GM06990 (cell line): ENCODE data around the gene PCGF3.

ENCODE experiments used
- DNase-seq: peaks from one replicate; pipeline ENCODE4 v3.0.0-alpha.2; 2011; ENCODE audit not compliant: insufficient read length; ENCODE audit errors: extremely low read depth
- H3K27me3 ChIP-seq: replicated peaks from 2 replicates; pipeline ENCODE4 v1.6.0; 2011; ENCODE audit warnings: low read length; ENCODE audit not compliant: control insufficient read depth, insufficient read depth
- H3K36me3 ChIP-seq: 2 replicates; pipeline ENCODE4 v1.5.1; 2011; ENCODE audit warnings: low read length; ENCODE audit not compliant: control insufficient read depth, insufficient read depth
- H3K4me3 ChIP-seq: replicated peaks from 2 replicates; pipeline ENCODE4 v1.5.1; 2011; ENCODE audit warnings: low read depth, mild to moderate bottlenecking, control low read depth, low read length
- TF ChIP-seq, protein P1 (sequence below): IDR thresholded peaks from 2 replicates; pipeline ENCODE4 v1.5.1; 2011; ENCODE audit warnings: low read length, control low read depth, mild to moderate bottlenecking, inconsistent platforms; ENCODE audit not compliant: insufficient read depth, poor library complexity, severe bottlenecking

The PCGF3 gene

DNA sequence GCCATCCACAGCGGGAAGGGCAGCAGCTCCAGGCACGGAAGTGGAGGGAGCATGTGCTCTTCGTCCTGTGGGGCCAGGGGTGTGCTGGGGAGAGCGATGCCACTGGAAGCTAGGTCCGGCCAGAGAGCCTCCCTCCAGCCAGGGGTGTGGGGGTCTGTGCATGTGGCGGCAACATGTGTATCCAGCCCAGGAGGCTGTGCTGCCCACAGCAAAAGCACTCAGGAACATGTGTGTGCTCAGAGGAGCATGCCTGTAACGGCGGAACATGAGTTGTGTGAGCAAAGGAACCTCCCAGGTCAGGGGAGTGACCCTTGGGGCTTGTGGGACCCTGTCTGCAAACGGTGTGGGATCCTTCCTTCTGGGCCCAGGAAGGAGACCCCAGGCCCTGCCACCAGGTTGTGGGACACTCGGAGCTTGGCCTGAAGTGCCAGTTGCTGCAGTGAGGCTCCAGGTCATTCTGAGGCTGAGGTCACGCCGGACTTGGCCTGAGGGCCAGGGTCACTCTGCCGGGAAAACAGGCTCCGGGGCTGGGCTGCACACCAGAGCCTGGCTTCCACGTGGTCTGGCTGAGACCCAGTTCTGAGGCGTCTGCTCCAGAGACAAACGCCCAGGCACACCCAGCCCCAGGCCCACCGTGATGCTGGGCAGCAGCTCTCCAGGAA is 83.1 kb downstream of the PCGF3 start:
- Histone ChIP-seq H3K27me3 (no peaks in the 10 kb centered on the region; the same call in 1 of the 2 replicates), H3K36me3 (no peaks in the 10 kb centered on the region), H3K4me3 (no peak overlapping the region)
- TF ChIP-seq, protein P1, sequence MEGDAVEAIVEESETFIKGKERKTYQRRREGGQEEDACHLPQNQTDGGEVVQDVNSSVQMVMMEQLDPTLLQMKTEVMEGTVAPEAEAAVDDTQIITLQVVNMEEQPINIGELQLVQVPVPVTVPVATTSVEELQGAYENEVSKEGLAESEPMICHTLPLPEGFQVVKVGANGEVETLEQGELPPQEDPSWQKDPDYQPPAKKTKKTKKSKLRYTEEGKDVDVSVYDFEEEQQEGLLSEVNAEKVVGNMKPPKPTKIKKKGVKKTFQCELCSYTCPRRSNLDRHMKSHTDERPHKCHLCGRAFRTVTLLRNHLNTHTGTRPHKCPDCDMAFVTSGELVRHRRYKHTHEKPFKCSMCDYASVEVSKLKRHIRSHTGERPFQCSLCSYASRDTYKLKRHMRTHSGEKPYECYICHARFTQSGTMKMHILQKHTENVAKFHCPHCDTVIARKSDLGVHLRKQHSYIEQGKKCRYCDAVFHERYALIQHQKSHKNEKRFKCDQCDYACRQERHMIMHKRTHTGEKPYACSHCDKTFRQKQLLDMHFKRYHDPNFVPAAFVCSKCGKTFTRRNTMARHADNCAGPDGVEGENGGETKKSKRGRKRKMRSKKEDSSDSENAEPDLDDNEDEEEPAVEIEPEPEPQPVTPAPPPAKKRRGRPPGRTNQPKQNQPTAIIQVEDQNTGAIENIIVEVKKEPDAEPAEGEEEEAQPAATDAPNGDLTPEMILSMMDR: no peak
- no peak for DNase-seq

DNA sequence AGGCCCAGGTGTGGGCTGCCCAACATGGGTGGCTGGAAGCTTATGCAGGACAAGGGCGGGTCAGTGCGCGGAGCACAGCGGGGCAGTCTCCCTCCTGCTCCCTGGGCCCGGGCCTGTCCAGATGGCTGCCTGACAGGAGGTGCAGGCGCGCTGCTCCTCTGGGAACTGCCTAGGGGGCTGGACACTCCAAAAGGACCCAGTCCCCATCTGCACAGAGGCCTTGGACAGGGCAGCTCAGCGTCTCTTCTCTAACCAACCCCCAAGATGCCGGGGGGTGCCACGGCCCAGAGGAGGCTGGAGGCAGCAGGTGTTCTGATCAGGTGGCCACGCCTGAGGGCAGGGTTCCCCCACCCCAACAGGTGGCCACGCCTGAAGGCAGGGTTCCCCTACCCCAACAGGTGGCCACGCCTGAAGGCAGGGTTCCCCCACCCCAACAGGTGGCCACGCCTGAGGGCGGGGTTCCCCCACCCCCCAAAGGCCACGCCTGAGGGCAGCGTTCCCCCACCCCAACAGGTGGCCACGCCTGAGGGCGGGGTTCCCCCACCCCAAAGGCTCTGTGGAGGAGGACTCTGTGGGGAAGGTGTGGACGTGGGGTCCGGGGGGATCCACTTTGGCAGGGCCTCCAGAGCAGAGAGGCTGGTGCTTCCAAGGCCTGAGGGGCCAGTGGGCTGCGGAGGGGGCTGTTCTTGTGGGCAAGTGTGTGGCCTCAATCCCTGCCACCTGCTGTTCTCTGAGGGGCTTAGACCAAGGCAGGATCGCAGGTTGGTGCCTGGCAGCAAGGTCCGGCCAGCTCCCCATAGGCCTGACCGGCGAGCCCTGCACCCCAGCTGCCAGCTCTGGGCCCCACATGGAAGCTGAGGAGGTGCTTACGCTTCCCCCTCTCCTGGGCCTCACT is 84.2 kb downstream of the PCGF3 start:
- DNase-seq: no peak
- Histone ChIP-seq H3K27me3 (no peaks in the 10 kb centered on the region; the same call in 1 of the 2 replicates), H3K4me3 (no peak overlapping the region), H3K36me3 (no peaks in the 10 kb centered on the region)
- TF ChIP-seq, protein P1: no peak

DNA sequence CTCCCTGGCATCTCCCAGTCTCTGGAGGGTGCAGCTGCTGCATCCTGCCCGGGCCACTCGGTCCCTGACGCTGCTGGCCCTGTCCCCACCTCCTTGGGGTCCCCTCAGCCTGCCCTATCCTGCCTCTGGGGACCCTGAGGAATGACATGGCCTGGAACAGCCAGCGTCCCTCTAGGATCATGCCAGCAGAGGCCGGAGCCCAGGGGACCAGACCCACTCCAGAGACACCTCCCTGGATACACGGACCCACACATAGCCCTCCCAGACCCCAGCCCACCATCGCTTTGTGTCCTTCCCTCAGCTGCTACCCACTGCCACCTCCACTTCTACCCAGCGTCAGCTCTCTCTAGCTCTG is 84.8 kb downstream of the PCGF3 start:
- TF ChIP-seq, protein P1: no peak
- Histone ChIP-seq H3K36me3 (no peaks in the 10 kb centered on the region), H3K27me3 (no peaks in the 10 kb centered on the region; the same call in 1 of the 2 replicates), H3K4me3 (no peak overlapping the region)
- no peak for DNase-seq

DNA sequence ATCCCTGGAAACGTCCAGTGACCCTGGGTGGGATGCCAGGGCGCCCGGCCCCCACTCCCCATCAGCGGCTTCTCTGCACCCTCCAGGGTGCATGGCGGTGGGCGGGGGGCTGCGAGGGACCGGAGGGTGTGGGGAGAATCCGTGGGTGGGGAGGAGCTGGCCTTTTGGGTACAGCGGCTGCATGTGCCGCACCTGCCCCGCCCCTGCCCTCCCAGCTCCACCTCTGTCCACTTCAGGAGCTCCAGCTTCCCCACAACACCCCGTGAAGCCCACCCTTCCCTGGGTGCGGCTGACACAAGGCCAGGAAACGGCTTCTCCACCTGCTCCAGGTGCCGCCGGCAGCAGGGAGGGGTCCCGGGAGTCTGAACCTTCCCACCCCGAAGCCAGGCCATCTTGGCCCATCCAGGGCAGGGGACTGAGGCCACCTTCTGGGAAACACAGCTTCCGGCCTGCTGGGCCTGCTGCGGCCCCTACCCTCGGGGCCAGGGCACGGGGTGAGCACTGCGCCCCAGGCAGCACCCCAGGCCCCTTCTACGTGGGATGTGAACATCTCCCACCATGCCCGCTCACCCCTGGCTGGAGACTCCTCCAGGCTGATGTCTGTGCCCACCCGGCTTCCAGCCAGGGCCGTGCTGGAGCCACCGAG is 85.7 kb downstream of the PCGF3 start:
- DNase-seq: no peak
- no peaks in the 10 kb centered on the region; the same call in 1 of the 2 replicates for H3K27me3 ChIP-seq
- H3K36me3 ChIP-seq: no peaks in the 10 kb centered on the region
- no peak overlapping the region for H3K4me3 ChIP-seq
- TF ChIP-seq, protein P1: no peak

DNA sequence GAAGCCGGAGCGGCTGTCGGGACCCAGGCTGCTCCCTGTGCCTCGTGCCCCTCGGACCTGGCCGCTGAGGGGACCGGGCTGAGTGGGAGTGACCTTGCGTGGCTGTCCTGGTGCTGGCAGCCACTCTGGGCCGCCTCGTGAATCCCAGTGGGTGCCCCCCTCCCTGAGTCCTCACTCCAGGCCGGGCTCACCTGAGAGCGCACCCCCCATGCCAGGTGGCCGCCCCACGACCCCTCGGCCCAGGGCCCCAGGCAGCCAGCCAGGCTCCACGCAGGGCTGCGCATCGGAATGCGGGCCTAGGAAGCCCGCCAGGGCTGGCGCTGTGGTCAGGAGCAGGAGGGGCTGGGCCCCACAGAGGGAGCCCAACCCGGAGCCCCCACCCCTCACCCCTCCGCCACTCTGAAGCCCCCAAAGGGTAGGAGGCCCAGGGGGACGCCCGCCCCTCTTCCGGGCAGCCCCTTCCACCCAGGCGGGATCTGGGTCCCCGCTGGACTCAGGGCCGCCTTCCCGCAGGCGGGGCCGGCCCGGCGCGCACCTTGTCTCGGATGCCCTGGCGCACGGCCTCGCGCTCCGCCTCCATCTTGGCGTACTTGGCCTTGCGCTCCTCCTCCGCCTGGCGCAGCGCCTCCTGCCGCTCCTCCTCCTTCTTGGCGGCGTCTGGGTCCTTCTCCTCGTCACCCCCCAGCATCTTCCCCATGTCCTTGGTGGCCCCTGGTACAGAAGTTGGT is 86.4 kb downstream of the PCGF3 start:
- DNase-seq: peak; percentile 49
- Histone ChIP-seq H3K27me3 (no peaks in the 10 kb centered on the region; the same call in 1 of the 2 replicates), H3K4me3 (peak overlapping the region; percentile 29), H3K36me3 (no peaks in the 10 kb centered on the region)
- TF ChIP-seq, protein P1: peak; percentile 22
